Muscle of leg (tissue), 11 donors: ENCODE measurements around the gene HIBADH. TPM values are rescaled to one million over a fixed set of nuclear protein-coding genes. Genes with fewer than 3 reads are reported as not detected.

ENCODE experiments used
- DNase-seq: peaks from one replicate; pipeline ENCODE4 v3.0.0; 2013
- H3K27ac ChIP-seq: one replicate; pipeline ENCODE4 v1.5.1; 2013; ENCODE audit warnings: mild to moderate bottlenecking, low read length, control low read depth
- H3K27me3 ChIP-seq: one replicate; pipeline ENCODE4 v1.6.1; 2013; ENCODE audit warnings: low read length; ENCODE audit not compliant: control insufficient read depth, insufficient read depth
- H3K36me3 ChIP-seq: one replicate; pipeline ENCODE4 v1.6.1; 2013; ENCODE audit warnings: low read length; ENCODE audit not compliant: control insufficient read depth, insufficient read depth
- H3K4me1 ChIP-seq: one replicate; pipeline ENCODE4 v1.6.1; 2013; ENCODE audit warnings: low read length; ENCODE audit not compliant: control insufficient read depth, insufficient read depth
- H3K4me3 ChIP-seq: one replicate; pipeline ENCODE4 v1.5.1; 2013; ENCODE audit warnings: low read length, control low read depth
- H3K9me3 ChIP-seq: replicated peaks from 2 replicates; pipeline ENCODE4 v1.6.1; 2013; ENCODE audit warnings: low read depth, low read length; ENCODE audit not compliant: control insufficient read depth
- WGBS: methylation state at CpG from one replicate; pipeline ENCODE4 v1.1.5; 2013; ENCODE audit warnings: missing lambda C conversion rate; ENCODE audit not compliant: insufficient coverage; 5-methylcytosine and 5-hydroxymethylcytosine counted together
- polyA plus RNA-seq, 8 donors: library from polyadenylated mRNA; unstranded; fragments of 120-200 nt; gene quantifications; one replicate each; pipeline versions ENCODE4 v1.2.1 to v1.2.3, GENCODE V29; 2013; ENCODE audit warnings: inconsistent platforms in 1 of 8, low replicate concordance in 1 of 8; ENCODE audit not compliant: insufficient read length in 8 of 8, insufficient read depth in 1 of 8
- total RNA-seq: library from RNA; stranded (reverse); fragments of 120-200 nt; gene quantifications from one replicate; pipeline ENCODE4 v1.2.4, GENCODE V29; 2013

The HIBADH gene
- total and polyA plus RNA-seq, 9 donors = 24.0 to 29.5 (median 24.9) TPM

DNA sequence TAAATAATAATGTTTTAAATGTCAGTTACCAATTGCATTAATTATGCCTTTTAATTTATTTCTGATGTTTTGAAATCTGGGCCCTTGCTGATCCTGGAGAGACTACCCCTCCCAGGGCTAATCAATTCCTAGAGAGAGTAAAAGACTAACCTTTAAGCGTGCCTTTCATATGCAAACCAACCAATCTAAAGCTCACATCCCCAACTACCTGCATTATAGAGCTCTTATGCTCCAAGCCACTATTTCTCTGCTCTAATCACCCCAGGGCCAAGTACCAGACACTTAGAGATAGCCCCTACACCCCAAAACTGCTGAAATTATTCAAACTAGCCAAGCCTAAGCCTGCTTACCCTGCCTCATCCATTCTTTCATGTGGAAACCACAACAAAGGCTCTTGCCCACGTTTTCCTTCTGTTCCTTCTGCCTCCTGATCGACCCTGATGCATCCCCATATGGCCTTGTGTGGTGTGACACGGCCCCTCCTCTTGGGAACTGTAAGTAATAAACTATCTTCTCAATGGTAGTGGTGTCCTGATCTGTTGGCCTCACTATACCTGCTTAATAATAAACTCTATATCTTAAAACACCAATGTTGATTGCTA lies 97.7 kb downstream of the HIBADH start:
- H3K9me3 ChIP-seq = peaks cover 5% of the 10 kb centered on the region
- 78% methylated on average over 2 of the region's 4 CpGs for WGBS
- H3K27ac ChIP-seq = no peak overlapping the region
- no peaks in the 10 kb centered on the region for H3K4me1 ChIP-seq
- no peak for DNase-seq
- no peaks in the 10 kb centered on the region for H3K36me3 ChIP-seq
- H3K27me3 ChIP-seq = no peaks in the 10 kb centered on the region
- no peak overlapping the region for H3K4me3 ChIP-seq

- no peak overlapping the region for H3K27ac ChIP-seq
- H3K36me3 ChIP-seq = no peaks in the 10 kb centered on the region
- H3K4me1 ChIP-seq = no peaks in the 10 kb centered on the region
- no peak overlapping the region for H3K4me3 ChIP-seq
- DNase-seq = no peak
- no peaks in the 10 kb centered on the region for H3K27me3 ChIP-seq
- H3K9me3 ChIP-seq = peaks cover 4% of the 10 kb centered on the region
These were observed 101.9 kb downstream of the HIBADH start for GRCh38 chr7:27560706-27561235.

- Histone ChIP-seq H3K4me3 (no peak overlapping the region), H3K27ac (no peak overlapping the region), H3K4me1 (peaks cover 4% of the 10 kb centered on the region), H3K9me3 (no peaks in the 10 kb centered on the region), H3K27me3 (no peaks in the 10 kb centered on the region), H3K36me3 (no peaks in the 10 kb centered on the region)
- 100% methylated on average over 1 of the region's 2 CpGs for WGBS
- DNase-seq = no peak
These were observed 107.0 kb downstream of the HIBADH start for GRCh38 chr7:27555670-27556069.

DNA sequence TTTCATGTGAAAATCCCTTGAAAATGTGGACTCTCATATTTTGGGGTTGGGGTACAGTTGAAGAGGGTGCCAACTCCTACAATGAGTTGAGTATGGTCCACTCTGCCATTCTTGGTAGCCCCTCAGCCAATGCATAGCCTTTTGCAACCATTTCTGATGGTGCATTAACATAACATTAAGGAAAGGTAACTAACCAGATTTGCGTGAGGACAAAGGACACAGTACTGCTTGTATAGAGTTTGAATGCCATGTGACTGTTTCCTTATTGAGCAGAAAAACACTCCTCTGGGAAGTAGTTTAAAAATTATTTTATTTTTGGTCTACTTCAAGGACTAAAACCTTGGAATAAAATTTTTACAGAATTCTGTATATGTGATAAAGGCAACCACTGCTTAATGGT lies 107.9 kb downstream of the HIBADH start:
- no peak for DNase-seq
- H3K4me1 ChIP-seq = peaks cover 4% of the 10 kb centered on the region
- H3K36me3 ChIP-seq = no peaks in the 10 kb centered on the region
- no peaks in the 10 kb centered on the region for H3K27me3 ChIP-seq
- no peaks in the 10 kb centered on the region for H3K9me3 ChIP-seq
- H3K4me3 ChIP-seq = no peak overlapping the region
- WGBS = no CpG with 5 or more reads among the region's 1 CpG
- H3K27ac ChIP-seq = no peak overlapping the region

GRCh38 chr7:27553273-27553672 lies 109.4 kb downstream of the HIBADH start:
- Histone ChIP-seq H3K4me1 (peaks cover 4% of the 10 kb centered on the region), H3K4me3 (no peak overlapping the region), H3K27me3 (no peaks in the 10 kb centered on the region), H3K27ac (no peak overlapping the region), H3K36me3 (no peaks in the 10 kb centered on the region), H3K9me3 (no peaks in the 10 kb centered on the region)
- peak; percentile 38 for DNase-seq
- no CpG with 5 or more reads among the region's 5 CpGs for WGBS

DNA sequence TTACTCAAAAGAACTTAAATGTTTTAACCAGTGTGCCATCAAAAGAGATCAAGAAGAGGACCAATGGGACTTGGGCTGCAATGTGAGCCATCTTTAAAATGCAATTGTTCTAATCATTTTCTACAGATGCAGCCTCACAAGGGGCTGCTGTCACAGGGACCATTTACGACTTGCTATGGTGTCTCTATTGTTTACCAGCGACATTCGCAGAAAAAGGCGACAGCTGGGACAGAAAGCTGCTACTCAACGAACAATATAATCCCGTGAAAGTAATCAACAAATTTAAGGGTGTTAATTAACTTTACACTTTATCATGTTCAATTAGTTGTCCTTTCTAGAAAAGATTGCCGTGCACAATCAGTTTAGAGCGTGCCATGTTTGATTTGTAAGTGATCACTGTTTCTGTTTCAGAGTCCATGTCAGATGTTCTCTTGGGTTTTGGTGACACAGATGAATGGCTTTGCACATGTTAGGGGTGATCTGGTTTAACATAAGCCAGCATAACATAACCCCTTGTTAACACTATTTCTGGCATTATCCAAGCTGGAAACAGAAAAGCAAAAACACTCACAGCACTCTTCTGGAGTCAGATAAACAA lies 110.8 kb downstream of the HIBADH start:
- WGBS = no CpG with 5 or more reads among the region's 8 CpGs
- no peaks in the 10 kb centered on the region for H3K9me3 ChIP-seq
- H3K36me3 ChIP-seq = no peaks in the 10 kb centered on the region
- DNase-seq = peak; percentile 39
- no peak overlapping the region for H3K4me3 ChIP-seq
- peaks cover 4% of the 10 kb centered on the region for H3K4me1 ChIP-seq
- no peak overlapping the region for H3K27ac ChIP-seq
- no peaks in the 10 kb centered on the region for H3K27me3 ChIP-seq

GRCh38 chr7:27549606-27550005 lies 113.1 kb downstream of the HIBADH start:
- H3K9me3 ChIP-seq = no peaks in the 10 kb centered on the region
- WGBS = 100% methylated on average over 2 of the region's 2 CpGs
- no peak overlapping the region for H3K4me3 ChIP-seq
- no peak for DNase-seq
- no peaks in the 10 kb centered on the region for H3K27me3 ChIP-seq
- no peaks in the 10 kb centered on the region for H3K36me3 ChIP-seq
- peaks cover 4% of the 10 kb centered on the region for H3K4me1 ChIP-seq
- no peak overlapping the region for H3K27ac ChIP-seq

DNA sequence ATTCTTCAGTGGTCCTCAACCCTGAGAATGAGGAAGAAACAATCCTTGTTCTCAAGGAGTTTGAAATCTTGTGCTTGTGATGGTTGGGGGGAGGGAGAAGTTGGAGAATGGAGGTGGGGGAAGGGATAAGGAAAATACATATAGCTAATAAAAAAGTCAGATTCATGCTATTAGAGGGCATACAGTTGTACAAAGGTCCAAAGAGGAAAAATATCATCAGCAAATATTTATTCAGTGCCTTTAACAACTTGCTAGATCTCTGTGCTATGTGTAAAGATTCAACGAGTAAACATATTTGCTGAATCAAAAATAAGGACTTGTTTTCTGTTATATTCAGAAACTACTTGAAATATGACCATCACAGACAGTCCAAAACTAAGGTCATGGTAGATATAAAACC lies 114.4 kb downstream of the HIBADH start:
- no peak overlapping the region for H3K27ac ChIP-seq
- H3K4me3 ChIP-seq = no peak overlapping the region
- H3K36me3 ChIP-seq = no peaks in the 10 kb centered on the region
- WGBS = no CpG with 5 or more reads among the region's 1 CpG
- no peaks in the 10 kb centered on the region for H3K27me3 ChIP-seq
- no peaks in the 10 kb centered on the region for H3K9me3 ChIP-seq
- DNase-seq = no peak
- peaks cover 2% of the 10 kb centered on the region for H3K4me1 ChIP-seq

- Histone ChIP-seq H3K27ac (no peak overlapping the region), H3K4me3 (no peak overlapping the region), H3K4me1 (no peaks in the 10 kb centered on the region), H3K9me3 (no peaks in the 10 kb centered on the region), H3K27me3 (no peaks in the 10 kb centered on the region), H3K36me3 (peaks cover 4% of the 10 kb centered on the region)
- WGBS = no CpG with 5 or more reads among the region's 1 CpG
- no peak for DNase-seq
These were observed 115.3 kb downstream of the HIBADH start for GRCh38 chr7:27547401-27547800.

GRCh38 chr7:27546610-27547009 lies 116.1 kb downstream of the HIBADH start:
- H3K4me1 ChIP-seq = no peaks in the 10 kb centered on the region
- H3K27ac ChIP-seq = no peak overlapping the region
- H3K4me3 ChIP-seq = no peak overlapping the region
- H3K27me3 ChIP-seq = no peaks in the 10 kb centered on the region
- H3K9me3 ChIP-seq = no peaks in the 10 kb centered on the region
- 100% methylated on average over 1 of the region's 1 CpG for WGBS
- DNase-seq = no peak
- H3K36me3 ChIP-seq = peaks cover 4% of the 10 kb centered on the region
